SK-MEL-5 (cell line): ENCODE data around the gene SLC38A1. TPM values are rescaled to one million over a fixed set of nuclear protein-coding genes. Genes with fewer than 3 reads are reported as not detected.

Experiments used
- DNase-seq: peaks from one replicate; pipeline ENCODE4 v3.0.0-alpha.2; 2016; ENCODE audit warnings: low read depth, low spot score
- in situ Hi-C: cut with HindIII; loops from 2 replicates; pipeline ENCODE4 v1.10.0; 2016; ENCODE audit warnings: low sequenced_read_pairs, high pct_unique_total_duplicates, low pct_unique_long_range_greater_than_20kb
- total RNA-seq: library from RNA; depleted of rRNA; stranded (reverse); fragments of >200 nt; shearing (Covaris generic); gene quantifications from 2 replicates; pipeline ENCODE4 v1.2.3, GENCODE V29; 2014

Gene SLC38A1
- total RNA-seq, 1 experiment from 2014 or later, result 3.5 TPM

- DNase-seq, result no peak
- in situ Hi-C loops, result no loop called here
Measured at GRCh38 chr12:46244997-46245396, 23.8 kb downstream of the SLC38A1 start.

GRCh38 chr12:46244273-46244915 is 24.4 kb downstream of the SLC38A1 start:
- in situ Hi-C loops, result no loop called here
- no peak for DNase-seq

GRCh38 chr12:46242569-46242968 is 26.3 kb downstream of the SLC38A1 start:
- in situ Hi-C loops, result no loop called here
- DNase-seq, result no peak

- in situ Hi-C loops, result no loop called here
- DNase-seq, result no peak
Measured at GRCh38 chr12:46240436-46240835, 28.4 kb downstream of the SLC38A1 start.

GRCh38 chr12:46238821-46239220 is 30.0 kb downstream of the SLC38A1 start:
- DNase-seq, result no peak
- in situ Hi-C loops, result no loop called here

- in situ Hi-C loops, result no loop called here
Measured at GRCh38 chr12:46237371-46238045, 31.3 kb downstream of the SLC38A1 start.

GRCh38 chr12:46234000-46234399 is 34.8 kb downstream of the SLC38A1 start:
- DNase-seq, result no peak
- in situ Hi-C loops, result no loop called here

More at GRCh38 chr12:46237371-46238045, 31.3 kb downstream of the SLC38A1 start:
- DNase-seq, result no peak

GRCh38 chr12:46233423-46233822 is 35.4 kb downstream of the SLC38A1 start:
- DNase-seq, result no peak
- in situ Hi-C loops, result no loop called here

GRCh38 chr12:46230983-46231382 is 37.9 kb downstream of the SLC38A1 start:
- no peak for DNase-seq
- in situ Hi-C loops, result no loop called here

- in situ Hi-C loops, result no loop called here
- DNase-seq, result no peak
Measured at GRCh38 chr12:46230306-46230705, 38.5 kb downstream of the SLC38A1 start.

GRCh38 chr12:46227616-46228015 is 41.2 kb downstream of the SLC38A1 start:
- in situ Hi-C loops, result no loop called here

GRCh38 chr12:46224386-46224785 is 44.5 kb downstream of the SLC38A1 start:
- in situ Hi-C loops, result no loop called here
- DNase-seq, result no peak

More at GRCh38 chr12:46227616-46228015, 41.2 kb downstream of the SLC38A1 start:
- no peak for DNase-seq

GRCh38 chr12:46223047-46223446 is 45.8 kb downstream of the SLC38A1 start:
- in situ Hi-C loops, result no loop called here

GRCh38 chr12:46222636-46223035 is 46.2 kb downstream of the SLC38A1 start:
- no peak for DNase-seq
- in situ Hi-C loops, result no loop called here

More at GRCh38 chr12:46223047-46223446, 45.8 kb downstream of the SLC38A1 start:
- DNase-seq, result no peak

- DNase-seq, result no peak
- in situ Hi-C loops, result no loop called here
Measured at GRCh38 chr12:46221255-46222128, 47.4 kb downstream of the SLC38A1 start.

GRCh38 chr12:46219877-46220655 is 48.8 kb downstream of the SLC38A1 start:
- in situ Hi-C loops, result no loop called here
- no peak for DNase-seq

GRCh38 chr12:46219132-46219876 is 49.5 kb downstream of the SLC38A1 start:
- in situ Hi-C loops, result no loop called here
- DNase-seq, result no peak
